BLaER1 (cell line): ENCODE results near the gene SLC6A2.

Experiments used
- H3K27ac ChIP-seq: shearing (Covaris generic); formaldehyde crosslinking; 2 replicates; pipeline ENCODE4 v1.8.1; 2022
- H3K27me3 ChIP-seq: shearing (Covaris generic); formaldehyde crosslinking; 2 replicates; pipeline ENCODE4 v1.8.1; 2022
- H3K36me3 ChIP-seq: shearing (Covaris generic); formaldehyde crosslinking; 2 replicates; pipeline ENCODE4 v1.8.1; 2022
- H3K4me1 ChIP-seq: shearing (Covaris generic); formaldehyde crosslinking; 2 replicates; pipeline ENCODE4 v1.8.1; 2022
- H3K4me2 ChIP-seq: shearing (Covaris generic); formaldehyde crosslinking; 2 replicates; pipeline ENCODE4 v1.8.1; 2022
- H3K4me3 ChIP-seq: shearing (Covaris generic); formaldehyde crosslinking; 2 replicates; pipeline ENCODE4 v1.8.1; 2022
- H3K9ac ChIP-seq: shearing (Covaris generic); formaldehyde crosslinking; 2 replicates; pipeline ENCODE4 v1.8.1; 2022
- H3K9me3 ChIP-seq: shearing (Covaris generic); formaldehyde crosslinking; 2 replicates; pipeline ENCODE4 v1.8.1; 2022
- H4K20me1 ChIP-seq: shearing (Covaris generic); formaldehyde crosslinking; 2 replicates; pipeline ENCODE4 v1.8.1; 2022
- Cebpa-rat ChIP-seq: shearing (Covaris generic); IDR thresholded peaks from 2 replicates; pipeline ENCODE4 v1.8.1; 2022

The SLC6A2 gene

GRCh38 chr16:55695595-55695994 is 39.8 kb downstream of the SLC6A2 start:
- Histone ChIP-seq H3K36me3 (no peaks in the 10 kb centered on the region), H3K4me3 (no peak overlapping the region), H4K20me1 (no peaks in the 10 kb centered on the region), H3K9me3 (no peaks in the 10 kb centered on the region), H3K27me3 (no peaks in the 10 kb centered on the region), H3K4me2 (no peak overlapping the region), H3K4me1 (no peaks in the 10 kb centered on the region), H3K9ac (no peak overlapping the region), H3K27ac (no peak overlapping the region)
- TF ChIP-seq Cebpa-rat: no peak

DNA sequence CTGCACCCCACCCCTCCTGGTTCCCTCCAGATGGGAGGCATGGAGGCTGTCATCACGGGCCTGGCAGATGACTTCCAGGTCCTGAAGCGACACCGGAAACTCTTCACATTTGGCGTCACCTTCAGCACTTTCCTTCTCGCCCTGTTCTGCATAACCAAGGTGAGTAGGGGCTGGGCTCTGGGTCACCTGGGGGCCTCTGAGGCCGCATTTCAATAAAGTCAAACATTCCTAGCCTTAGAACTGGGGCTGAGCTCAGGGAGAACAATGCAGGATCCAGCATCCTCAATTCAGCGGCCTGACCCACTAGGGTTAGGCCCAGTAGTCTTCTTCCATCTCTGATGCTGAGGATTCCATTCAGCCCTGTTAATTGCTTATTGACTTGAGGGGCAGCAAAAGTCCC is 42.1 kb downstream of the SLC6A2 start:
- H3K4me2 ChIP-seq: no peak overlapping the region
- H3K4me3 ChIP-seq: no peak overlapping the region
- no peaks in the 10 kb centered on the region for H3K36me3 ChIP-seq
- no peak overlapping the region for H3K9ac ChIP-seq
- H3K27me3 ChIP-seq: no peaks in the 10 kb centered on the region
- H3K9me3 ChIP-seq: no peaks in the 10 kb centered on the region
- H4K20me1 ChIP-seq: no peaks in the 10 kb centered on the region
- TF ChIP-seq Cebpa-rat: no peak
- no peak overlapping the region for H3K27ac ChIP-seq
- no peaks in the 10 kb centered on the region for H3K4me1 ChIP-seq

DNA sequence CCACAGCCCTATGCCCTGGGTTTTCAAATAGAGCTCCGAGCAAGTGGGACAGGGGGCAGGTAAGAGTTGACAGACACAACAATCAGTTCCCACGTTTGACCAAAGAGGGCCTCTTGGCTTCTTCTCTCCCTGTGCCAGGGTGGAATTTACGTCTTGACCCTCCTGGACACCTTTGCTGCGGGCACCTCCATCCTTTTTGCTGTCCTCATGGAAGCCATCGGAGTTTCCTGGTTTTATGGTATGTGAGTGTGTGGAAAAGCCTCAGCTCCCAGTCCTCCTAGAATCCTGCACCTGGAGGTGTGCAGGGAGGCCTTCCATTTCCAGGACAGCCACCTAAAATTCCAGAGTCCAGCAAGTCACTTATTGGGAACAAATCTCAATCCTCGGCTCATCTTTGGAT is 42.5 kb downstream of the SLC6A2 start:
- Histone ChIP-seq H4K20me1 (no peaks in the 10 kb centered on the region), H3K27ac (no peak overlapping the region), H3K4me1 (no peaks in the 10 kb centered on the region), H3K4me3 (no peak overlapping the region), H3K9ac (no peak overlapping the region), H3K9me3 (no peaks in the 10 kb centered on the region), H3K4me2 (no peak overlapping the region), H3K27me3 (no peaks in the 10 kb centered on the region), H3K36me3 (no peaks in the 10 kb centered on the region)
- no peak for TF ChIP-seq Cebpa-rat

DNA sequence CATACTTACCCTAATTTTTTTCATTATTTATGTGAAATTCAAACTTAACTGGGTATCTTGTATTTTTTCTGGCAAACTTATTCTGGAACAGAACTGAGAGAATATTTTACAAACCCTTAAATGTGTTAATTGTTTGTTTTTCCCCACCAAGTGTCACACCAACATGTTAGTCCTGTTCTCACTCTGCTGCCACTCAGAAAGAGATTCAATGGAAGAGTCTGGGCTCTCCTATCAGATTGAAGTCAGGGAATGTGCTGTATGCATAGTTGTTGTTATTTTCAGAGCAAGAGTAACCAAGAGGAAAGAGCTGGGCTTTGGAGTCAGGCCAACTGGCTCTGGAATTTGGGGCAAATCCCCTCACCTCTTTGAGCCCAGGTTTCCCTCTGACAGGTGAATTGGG is 43.2 kb downstream of the SLC6A2 start:
- Histone ChIP-seq H3K9me3 (no peaks in the 10 kb centered on the region), H3K4me1 (no peaks in the 10 kb centered on the region), H3K36me3 (no peaks in the 10 kb centered on the region)

GRCh38 chr16:55699616-55700015 is 43.8 kb downstream of the SLC6A2 start:
- H3K27me3 ChIP-seq: no peaks in the 10 kb centered on the region

More for the DNA sequence above, 43.2 kb downstream of the SLC6A2 start:
- H3K4me3 ChIP-seq: no peak overlapping the region
- no peak overlapping the region for H3K4me2 ChIP-seq
- TF ChIP-seq Cebpa-rat: no peak
- no peaks in the 10 kb centered on the region for H3K27me3 ChIP-seq
- no peak overlapping the region for H3K9ac ChIP-seq
- no peak overlapping the region for H3K27ac ChIP-seq
- no peaks in the 10 kb centered on the region for H4K20me1 ChIP-seq

GRCh38 chr16:55700067-55700466 is 44.3 kb downstream of the SLC6A2 start:
- Histone ChIP-seq H3K27me3 (no peaks in the 10 kb centered on the region), H3K9me3 (no peaks in the 10 kb centered on the region), H4K20me1 (no peaks in the 10 kb centered on the region), H3K4me3 (no peak overlapping the region), H3K27ac (no peak overlapping the region), H3K4me2 (no peak overlapping the region), H3K36me3 (no peaks in the 10 kb centered on the region), H3K4me1 (no peaks in the 10 kb centered on the region), H3K9ac (no peak overlapping the region)
- TF ChIP-seq Cebpa-rat: no peak

More at GRCh38 chr16:55699616-55700015, 43.8 kb downstream of the SLC6A2 start:
- TF ChIP-seq Cebpa-rat: no peak
- Histone ChIP-seq H3K4me2 (no peak overlapping the region), H3K9me3 (no peaks in the 10 kb centered on the region), H3K4me1 (no peaks in the 10 kb centered on the region), H3K27ac (no peak overlapping the region), H4K20me1 (no peaks in the 10 kb centered on the region), H3K4me3 (no peak overlapping the region), H3K9ac (no peak overlapping the region), H3K36me3 (no peaks in the 10 kb centered on the region)

DNA sequence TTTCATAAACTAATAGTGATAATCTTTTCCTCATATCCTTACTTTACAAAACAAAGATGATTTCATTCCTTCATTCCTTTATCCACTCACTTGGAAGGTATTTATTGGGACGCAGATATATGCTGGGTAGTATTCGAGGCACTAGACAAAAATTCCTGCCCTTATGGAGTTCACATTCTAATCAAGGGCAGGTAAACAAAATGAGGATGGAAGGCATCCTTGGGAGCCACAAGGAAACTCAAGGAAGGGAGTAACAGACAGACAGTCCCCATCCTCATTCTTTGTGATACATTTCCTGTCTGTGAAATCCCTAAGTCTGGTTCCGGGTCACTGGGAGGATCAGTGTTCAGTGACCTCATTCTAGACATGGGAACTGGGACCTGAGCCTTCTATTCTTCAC is 45.2 kb downstream of the SLC6A2 start:
- Histone ChIP-seq H3K27me3 (no peaks in the 10 kb centered on the region), H3K4me3 (no peak overlapping the region), H3K9me3 (no peaks in the 10 kb centered on the region), H3K27ac (no peak overlapping the region), H3K4me1 (no peaks in the 10 kb centered on the region), H4K20me1 (no peaks in the 10 kb centered on the region), H3K4me2 (no peak overlapping the region), H3K9ac (no peak overlapping the region), H3K36me3 (no peaks in the 10 kb centered on the region)
- TF ChIP-seq Cebpa-rat: no peak

DNA sequence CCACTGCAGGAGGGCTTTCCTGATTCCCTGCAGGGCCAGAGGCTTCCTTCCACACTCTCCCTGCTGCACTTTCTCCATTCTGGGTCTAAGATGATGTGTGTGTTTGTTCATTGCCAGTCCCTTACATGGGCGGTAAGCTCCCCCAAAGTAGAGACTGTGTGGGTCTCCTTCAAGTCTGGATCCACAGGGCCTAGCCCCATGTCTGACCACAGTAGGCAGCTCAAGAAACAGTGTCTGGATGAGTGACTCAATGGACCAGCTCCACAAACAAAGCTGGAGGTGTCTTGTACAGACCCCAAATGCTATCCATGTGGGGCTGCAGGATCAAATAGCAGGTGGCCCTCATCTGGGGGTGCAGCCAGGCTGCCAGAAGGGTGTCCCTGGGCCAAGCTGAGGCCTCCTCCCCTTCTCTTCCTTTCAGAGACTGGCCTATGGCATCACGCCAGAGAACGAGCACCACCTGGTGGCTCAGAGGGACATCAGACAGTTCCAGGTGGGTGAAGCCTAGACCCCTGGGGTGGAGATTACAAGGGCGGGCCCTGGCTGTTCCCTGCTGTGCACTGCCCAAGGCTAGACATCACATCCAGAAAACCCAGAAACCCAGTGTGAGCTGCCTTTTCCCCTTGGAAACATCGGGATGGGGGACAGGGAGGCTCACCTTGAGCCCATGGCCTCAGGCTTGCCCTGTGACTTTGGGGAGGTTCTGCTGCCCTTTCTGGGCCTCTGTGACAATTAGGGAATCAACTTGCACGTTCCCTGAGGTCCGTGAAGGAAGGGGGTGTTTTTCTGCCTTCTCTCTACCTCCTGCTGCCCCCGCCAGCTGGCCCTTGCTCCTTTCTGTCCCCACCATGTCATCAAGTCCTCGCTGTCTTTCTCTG is 45.9 kb downstream of the SLC6A2 start:
- no peak overlapping the region for H3K9ac ChIP-seq
- no peak overlapping the region for H3K27ac ChIP-seq
- no peak overlapping the region for H3K4me2 ChIP-seq
- H3K36me3 ChIP-seq: no peaks in the 10 kb centered on the region
- no peaks in the 10 kb centered on the region for H4K20me1 ChIP-seq
- H3K9me3 ChIP-seq: no peaks in the 10 kb centered on the region
- H3K4me3 ChIP-seq: no peak overlapping the region
- H3K4me1 ChIP-seq: no peaks in the 10 kb centered on the region
- no peak for TF ChIP-seq Cebpa-rat
- H3K27me3 ChIP-seq: no peaks in the 10 kb centered on the region

DNA sequence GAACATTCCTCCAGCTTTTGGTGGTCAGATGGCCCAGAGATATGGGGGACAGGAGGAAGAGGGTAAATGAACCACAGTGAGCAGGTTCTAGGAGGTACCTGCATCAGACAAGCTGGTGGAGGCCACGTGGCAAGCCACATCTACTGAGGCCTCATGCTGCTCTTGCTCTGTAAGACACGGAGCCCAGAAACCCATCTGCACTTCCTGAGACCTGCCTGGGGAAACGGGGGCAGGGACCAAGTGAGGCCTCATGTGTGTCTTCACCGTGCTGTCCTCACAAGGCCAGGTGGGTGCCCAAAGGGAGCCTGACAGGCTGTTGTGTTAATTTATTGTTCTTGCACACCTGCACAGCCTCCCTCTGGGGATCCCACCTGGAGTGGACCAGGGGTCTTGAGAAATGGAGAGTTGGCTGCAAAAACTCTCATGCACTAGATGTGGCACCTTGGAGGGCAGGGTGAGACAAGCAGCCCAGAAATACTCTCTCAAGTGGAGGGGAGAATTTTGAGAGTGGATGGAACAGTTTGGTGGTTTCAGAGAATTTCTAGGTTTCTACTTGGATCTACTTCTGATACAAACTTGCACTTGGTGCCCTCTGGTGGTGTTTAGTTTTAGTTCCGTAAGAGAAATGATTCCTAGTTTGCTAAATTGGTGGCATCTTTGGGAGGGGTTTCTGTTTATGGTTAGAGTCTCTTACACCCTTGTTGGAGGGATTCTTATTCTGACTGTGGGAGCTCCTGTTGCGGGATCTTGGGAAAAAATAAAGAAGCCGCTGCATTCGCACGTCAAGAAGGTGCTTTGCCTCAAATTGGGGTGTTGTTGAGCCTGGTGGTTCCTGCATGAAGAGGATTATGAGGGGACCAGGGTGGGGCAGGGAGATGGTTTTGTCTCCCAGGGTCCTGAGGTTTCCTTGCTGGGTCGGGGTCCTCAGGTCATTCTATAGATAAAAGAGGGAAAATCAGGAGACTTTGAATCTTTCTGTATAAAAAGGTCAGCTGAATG is 47.5 kb downstream of the SLC6A2 start:
- no peaks in the 10 kb centered on the region for H3K4me1 ChIP-seq
- no peak for TF ChIP-seq Cebpa-rat

More for the DNA sequence above, 47.5 kb downstream of the SLC6A2 start:
- H3K4me2 ChIP-seq: no peak overlapping the region
- no peak overlapping the region for H3K4me3 ChIP-seq
- no peak overlapping the region for H3K27ac ChIP-seq
- H3K27me3 ChIP-seq: no peaks in the 10 kb centered on the region
- no peak overlapping the region for H3K9ac ChIP-seq
- no peaks in the 10 kb centered on the region for H3K36me3 ChIP-seq
- H3K9me3 ChIP-seq: no peaks in the 10 kb centered on the region
- H4K20me1 ChIP-seq: no peaks in the 10 kb centered on the region
